ENCODE measurements around the gene ELOVL3. TPM values are rescaled to one million over a fixed set of nuclear protein-coding genes. Genes with fewer than 3 reads are reported as not detected.
A peak's percentile ranks its signal among the peaks of the same experiment; 100 is the strongest.

ELOVL3 gene
- total RNA-seq, 4 donors from 2014 or later = not detected

- no peak for DNase-seq (ENCODE audit: low spot score in 2 of 2)
- Histone ChIP-seq H3K9me3 (no peaks in the 10 kb centered on the region), H3K27ac (peak overlapping the region in 1 of 4 donors; percentile 77), H3K4me1 (peaks cover 0 to 39% (median 22%) of the 10 kb centered on the region in 4 donors), H3K36me3 (no peaks in the 10 kb centered on the region), H3K27me3 (peaks cover 0 to 45% of the 10 kb centered on the region in 2 donors), H3K4me3 (peak overlapping the region; percentile 15 to 43 (median 20))
- 61 to 65% methylated on average over 8 of the region's 8 CpGs for WGBS, 2 donors
- TF ChIP-seq, protein P1, sequence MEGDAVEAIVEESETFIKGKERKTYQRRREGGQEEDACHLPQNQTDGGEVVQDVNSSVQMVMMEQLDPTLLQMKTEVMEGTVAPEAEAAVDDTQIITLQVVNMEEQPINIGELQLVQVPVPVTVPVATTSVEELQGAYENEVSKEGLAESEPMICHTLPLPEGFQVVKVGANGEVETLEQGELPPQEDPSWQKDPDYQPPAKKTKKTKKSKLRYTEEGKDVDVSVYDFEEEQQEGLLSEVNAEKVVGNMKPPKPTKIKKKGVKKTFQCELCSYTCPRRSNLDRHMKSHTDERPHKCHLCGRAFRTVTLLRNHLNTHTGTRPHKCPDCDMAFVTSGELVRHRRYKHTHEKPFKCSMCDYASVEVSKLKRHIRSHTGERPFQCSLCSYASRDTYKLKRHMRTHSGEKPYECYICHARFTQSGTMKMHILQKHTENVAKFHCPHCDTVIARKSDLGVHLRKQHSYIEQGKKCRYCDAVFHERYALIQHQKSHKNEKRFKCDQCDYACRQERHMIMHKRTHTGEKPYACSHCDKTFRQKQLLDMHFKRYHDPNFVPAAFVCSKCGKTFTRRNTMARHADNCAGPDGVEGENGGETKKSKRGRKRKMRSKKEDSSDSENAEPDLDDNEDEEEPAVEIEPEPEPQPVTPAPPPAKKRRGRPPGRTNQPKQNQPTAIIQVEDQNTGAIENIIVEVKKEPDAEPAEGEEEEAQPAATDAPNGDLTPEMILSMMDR (IDR thresholded peaks at IDR 0.05) = no peak
- TF ChIP-seq EP300 (IDR thresholded peaks at IDR 0.05) (no peak), POLR2A (IDR thresholded peaks at IDR 0.05) (no peak)
These were observed 407 bp downstream of the ELOVL3 start for GRCh38 chr10:102226542-102226870.

GRCh38 chr10:102227050-102227449 lies 951 bp downstream of the ELOVL3 start:
- no peak for DNase-seq (ENCODE audit: low spot score in 2 of 2)
- 67 to 68% methylated on average over 8 of the region's 8 CpGs for WGBS, 2 donors
- Histone ChIP-seq H3K4me1 (peaks cover 0 to 43% (median 23%) of the 10 kb centered on the region in 4 donors), H3K4me3 (no peak overlapping the region), H3K27me3 (peaks cover 0 to 51% of the 10 kb centered on the region in 2 donors), H3K36me3 (no peaks in the 10 kb centered on the region), H3K27ac (no peak overlapping the region), H3K9me3 (no peaks in the 10 kb centered on the region)
- TF ChIP-seq EP300 (IDR thresholded peaks at IDR 0.05) = peak in 1 of 2 donors; percentile 18
- TF ChIP-seq, protein P1 (IDR thresholded peaks at IDR 0.05) = no peak

DNA sequence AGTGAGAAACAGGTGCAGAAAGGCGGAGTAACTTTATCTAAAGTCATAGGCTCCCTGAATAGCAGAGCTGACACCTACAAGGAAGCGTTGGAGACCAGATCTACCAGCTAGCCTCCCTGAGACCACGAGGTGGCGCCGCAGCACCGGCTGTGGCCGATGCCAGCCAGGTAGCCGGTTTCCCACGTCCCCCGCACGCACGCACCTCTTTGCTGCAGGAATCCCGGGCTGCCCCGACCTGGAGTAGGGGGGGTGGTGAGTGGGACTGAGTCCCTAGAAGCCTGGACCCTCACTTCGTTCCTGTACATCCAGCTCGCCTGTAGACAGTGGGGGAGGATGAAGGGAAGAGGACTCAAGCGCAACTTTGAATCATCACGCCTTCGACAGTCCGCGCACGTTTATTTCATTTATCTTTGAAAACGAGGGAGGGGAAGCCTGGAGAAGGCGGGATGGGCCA lies 3.7 kb downstream of the ELOVL3 start:
- peak overlapping the region in 3 of 4 donors; percentile 22 to 49 (median 44) for H3K4me3 ChIP-seq
- peaks cover 0 to 43% (median 23%) of the 10 kb centered on the region in 4 donors for H3K4me1 ChIP-seq
- no peaks in the 10 kb centered on the region for H3K36me3 ChIP-seq
- peak; percentile 46 to 75 for DNase-seq (ENCODE audit: low spot score in 2 of 2)
- WGBS, 2 donors = 0 to 1% methylated on average over 18 to 24 of the region's 24 CpGs
- peaks cover 0 to 79% of the 10 kb centered on the region in 2 donors for H3K27me3 ChIP-seq
- H3K9me3 ChIP-seq = no peaks in the 10 kb centered on the region
- TF ChIP-seq POLR2A (IDR thresholded peaks at IDR 0.05) = no peak
- TF ChIP-seq, protein P1 (IDR thresholded peaks at IDR 0.05) = peak; percentile 90 to 95 (median 92)
- no peak overlapping the region for H3K27ac ChIP-seq

GRCh38 chr10:102230264-102230860 lies 4.3 kb downstream of the ELOVL3 start:
- Histone ChIP-seq H3K27ac (no peak overlapping the region), H3K9me3 (no peaks in the 10 kb centered on the region), H3K4me1 (peaks cover 0 to 41% (median 22%) of the 10 kb centered on the region in 4 donors), H3K27me3 (peaks cover 0 to 84% of the 10 kb centered on the region in 2 donors), H3K36me3 (no peaks in the 10 kb centered on the region), H3K4me3 (peak overlapping the region; percentile 20 to 49 (median 35))
- no peak for DNase-seq (ENCODE audit: low spot score in 2 of 2)
- TF ChIP-seq EP300 (IDR thresholded peaks at IDR 0.05) (no peak), POLR2A (IDR thresholded peaks at IDR 0.05) (no peak)
- TF ChIP-seq, protein P1 (IDR thresholded peaks at IDR 0.05) = no peak
- WGBS, 2 donors = 0 to 2% methylated on average over 4 to 20 of the region's 50 CpGs

- peak overlapping the region; percentile 20 to 49 (median 35) for H3K4me3 ChIP-seq
- peaks cover 0 to 89% of the 10 kb centered on the region in 2 donors for H3K27me3 ChIP-seq
- no peak for DNase-seq (ENCODE audit: low spot score in 2 of 2)
- no peaks in the 10 kb centered on the region for H3K36me3 ChIP-seq
- TF ChIP-seq POLR2A (IDR thresholded peaks at IDR 0.05) (no peak), EP300 (IDR thresholded peaks at IDR 0.05) (no peak)
- TF ChIP-seq, protein P1 (IDR thresholded peaks at IDR 0.05) = peak in 3 of 5 experiments; percentile 9 to 30 (median 23)
- no peaks in the 10 kb centered on the region for H3K9me3 ChIP-seq
- no peak overlapping the region for H3K27ac ChIP-seq
- peaks cover 0 to 35% (median 22%) of the 10 kb centered on the region in 4 donors for H3K4me1 ChIP-seq
- WGBS, 2 donors = 1% methylated on average over 27 to 43 of the region's 52 CpGs
These were observed 4.8 kb downstream of the ELOVL3 start for GRCh38 chr10:102230861-102231356.
